Measurements from ENCODE around the gene WDR93.

DNA sequence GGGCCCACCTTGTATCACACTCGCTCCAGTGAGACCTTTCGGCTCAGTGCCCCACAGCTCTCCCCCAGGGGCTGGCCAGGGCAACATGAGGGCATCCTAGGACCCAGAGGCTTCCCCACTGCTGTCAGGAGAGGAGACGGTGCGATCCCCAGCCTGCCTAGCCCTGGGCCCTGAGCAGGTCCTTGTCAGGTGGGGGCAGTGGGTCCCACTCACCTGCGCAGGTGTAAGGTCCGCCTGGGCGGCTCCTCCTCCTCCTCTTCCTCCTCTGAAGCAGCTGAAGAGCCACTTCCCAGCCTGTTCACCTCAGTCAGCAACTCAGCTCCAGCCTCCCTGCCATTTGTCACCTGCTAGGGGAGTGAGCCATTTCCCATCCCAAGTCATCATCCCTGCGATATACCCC is 44.9 kb upstream of the WDR93 start:
- TF ChIP-seq, protein P1, sequence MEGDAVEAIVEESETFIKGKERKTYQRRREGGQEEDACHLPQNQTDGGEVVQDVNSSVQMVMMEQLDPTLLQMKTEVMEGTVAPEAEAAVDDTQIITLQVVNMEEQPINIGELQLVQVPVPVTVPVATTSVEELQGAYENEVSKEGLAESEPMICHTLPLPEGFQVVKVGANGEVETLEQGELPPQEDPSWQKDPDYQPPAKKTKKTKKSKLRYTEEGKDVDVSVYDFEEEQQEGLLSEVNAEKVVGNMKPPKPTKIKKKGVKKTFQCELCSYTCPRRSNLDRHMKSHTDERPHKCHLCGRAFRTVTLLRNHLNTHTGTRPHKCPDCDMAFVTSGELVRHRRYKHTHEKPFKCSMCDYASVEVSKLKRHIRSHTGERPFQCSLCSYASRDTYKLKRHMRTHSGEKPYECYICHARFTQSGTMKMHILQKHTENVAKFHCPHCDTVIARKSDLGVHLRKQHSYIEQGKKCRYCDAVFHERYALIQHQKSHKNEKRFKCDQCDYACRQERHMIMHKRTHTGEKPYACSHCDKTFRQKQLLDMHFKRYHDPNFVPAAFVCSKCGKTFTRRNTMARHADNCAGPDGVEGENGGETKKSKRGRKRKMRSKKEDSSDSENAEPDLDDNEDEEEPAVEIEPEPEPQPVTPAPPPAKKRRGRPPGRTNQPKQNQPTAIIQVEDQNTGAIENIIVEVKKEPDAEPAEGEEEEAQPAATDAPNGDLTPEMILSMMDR (IDR thresholded peaks at IDR 0.05): no peak
- TF ChIP-seq POLR2A (IDR thresholded peaks at IDR 0.05): no peak
